Kidney capillary endothelial cell (primary cell): ENCODE measurements around the gene COMP.
"Not testable (repeated sequence)": the region's sequence is repeated elsewhere in the genome, so short reads cannot be mapped to it uniquely, and the experiment has no call there.

ENCODE experiments used
- DNase-seq: peaks from one replicate; pipeline ENCODE4 v3.0.0-alpha.2; 2018; ENCODE audit warnings: low spot score

COMP gene

DNA sequence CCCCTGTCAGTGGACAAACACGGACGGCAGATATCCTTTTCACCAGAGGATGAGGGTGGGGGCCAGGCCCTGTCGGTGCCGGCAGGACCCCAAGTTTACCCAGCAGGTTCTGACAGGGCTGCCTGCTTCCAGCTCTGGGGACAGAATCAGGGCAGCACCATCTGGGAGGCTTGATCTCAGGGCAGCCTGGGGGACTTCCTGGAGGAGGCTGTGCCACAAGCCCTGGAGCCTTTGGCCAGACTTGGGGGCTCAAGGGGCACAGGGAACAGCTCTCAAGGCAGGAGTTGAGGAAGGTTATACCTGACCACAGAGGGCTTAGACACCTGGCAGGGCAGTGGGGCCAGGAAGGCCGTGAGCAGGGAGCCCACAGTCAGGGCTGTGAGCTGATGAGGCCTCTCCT lies 45.2 kb downstream of the COMP start:
- DNase-seq: no peak

DNA sequence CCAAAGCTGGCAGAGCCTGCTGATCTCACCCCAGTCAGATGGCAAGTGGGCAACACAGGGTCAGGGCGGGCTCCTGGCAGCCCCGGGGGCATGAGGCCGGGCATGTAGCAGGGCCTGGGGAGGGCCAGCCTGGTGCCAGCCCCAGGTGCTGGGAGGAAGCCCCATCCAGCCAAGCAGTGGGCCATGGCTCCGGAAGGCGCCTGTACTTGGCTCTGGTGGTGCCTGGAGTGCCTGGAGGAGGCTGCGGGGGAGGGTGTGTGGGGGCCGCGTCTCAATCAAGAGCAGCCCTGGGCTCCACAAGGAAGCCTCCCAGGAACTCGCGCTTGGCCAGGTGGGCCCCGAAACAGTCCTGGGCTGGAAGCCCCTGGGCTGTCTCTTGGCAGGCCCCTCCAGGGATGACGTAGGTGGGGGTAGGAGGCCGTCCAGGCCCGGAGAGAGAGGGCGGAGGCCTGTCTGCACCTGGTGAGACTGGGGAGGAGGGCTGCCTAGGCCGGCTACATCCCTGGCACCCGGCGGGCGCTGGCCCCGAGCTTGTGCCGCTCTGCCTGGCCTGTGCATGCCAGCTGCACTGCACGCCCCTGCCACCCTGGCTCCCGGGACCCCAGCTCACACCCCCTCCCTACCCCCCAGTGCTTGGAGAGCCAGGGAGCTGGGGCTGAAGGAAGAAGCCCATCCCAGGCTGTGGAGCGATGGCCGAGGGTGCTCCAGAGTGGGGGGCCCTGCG lies 45.9 kb downstream of the COMP start:
- no peak for DNase-seq

DNA sequence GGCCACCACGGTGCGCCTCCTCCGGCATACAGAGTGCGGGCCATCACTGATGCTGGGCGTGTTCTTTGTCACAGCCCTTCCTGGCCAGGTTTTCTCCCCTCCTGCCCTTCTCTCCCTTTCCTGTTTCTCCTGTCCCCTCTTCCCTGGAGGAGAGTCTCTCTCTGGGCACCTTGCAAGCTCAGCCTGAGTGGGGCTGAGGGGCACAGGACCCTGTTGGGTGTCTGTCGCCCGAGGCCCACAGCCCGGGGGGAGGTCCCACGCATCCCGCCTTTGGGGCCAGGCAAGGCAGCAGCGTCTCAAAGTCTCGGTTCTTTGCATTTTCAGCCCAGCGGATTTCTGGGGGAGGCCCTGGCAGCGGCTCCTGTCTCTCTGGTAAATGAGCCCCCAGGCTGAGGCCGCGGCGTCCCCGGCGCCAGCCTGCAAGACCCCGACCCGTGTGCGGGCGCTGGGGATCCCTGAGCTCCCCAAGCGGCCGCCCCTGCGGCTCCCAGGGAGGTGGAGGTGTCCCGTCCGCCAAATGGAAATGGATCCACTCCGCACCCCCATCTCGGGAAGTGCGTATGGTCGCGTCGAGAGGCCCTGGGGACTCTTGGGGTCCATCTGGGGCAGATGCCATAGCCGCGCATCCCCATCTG lies 47.2 kb downstream of the COMP start:
- no peak for DNase-seq

DNA sequence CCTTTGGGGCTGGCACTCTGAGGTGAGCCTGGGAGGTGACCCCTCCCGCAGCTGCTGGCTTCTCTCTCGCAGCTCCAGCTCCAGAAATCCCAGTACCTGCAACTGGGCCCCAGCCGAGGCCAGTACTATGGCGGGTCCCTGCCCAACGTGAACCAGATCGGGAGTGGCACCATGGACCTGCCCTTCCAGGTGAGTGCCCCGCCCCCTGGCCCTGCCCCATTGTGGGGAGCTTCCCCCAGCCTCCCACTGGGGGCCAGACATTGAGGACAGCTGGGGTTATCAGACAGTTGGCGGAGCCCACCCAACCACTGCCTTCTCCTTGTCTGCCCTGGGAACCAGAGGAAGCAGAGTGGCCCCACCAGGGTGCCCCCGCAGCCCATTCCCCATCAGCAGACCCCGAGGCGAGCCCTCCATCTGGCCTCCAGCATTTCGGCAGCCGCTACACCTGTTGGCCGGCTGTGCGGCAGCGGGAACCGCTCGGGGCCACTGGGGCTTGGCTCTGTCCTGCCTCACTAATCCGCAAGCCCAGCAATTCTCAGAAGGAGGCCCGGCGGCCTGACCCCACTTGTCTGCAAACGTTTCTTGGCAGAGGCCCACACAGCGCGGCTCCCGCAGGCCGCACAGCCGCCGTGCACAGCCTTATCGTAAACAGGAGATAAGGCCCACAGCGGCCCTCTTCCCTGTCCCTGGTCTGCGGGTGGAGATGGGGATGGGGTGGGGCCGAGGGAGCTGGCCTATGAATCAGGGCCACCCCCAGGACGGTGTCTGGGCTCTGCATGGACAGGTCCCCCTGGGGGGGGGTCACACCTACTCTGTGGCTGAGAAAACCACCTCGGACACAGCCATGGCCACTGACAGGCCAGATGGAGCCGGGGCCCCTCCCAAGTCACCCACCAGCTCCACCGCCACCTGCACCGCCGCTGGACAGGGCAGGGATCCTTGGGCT lies 48.0 kb downstream of the COMP start:
- DNase-seq: no peak

DNA sequence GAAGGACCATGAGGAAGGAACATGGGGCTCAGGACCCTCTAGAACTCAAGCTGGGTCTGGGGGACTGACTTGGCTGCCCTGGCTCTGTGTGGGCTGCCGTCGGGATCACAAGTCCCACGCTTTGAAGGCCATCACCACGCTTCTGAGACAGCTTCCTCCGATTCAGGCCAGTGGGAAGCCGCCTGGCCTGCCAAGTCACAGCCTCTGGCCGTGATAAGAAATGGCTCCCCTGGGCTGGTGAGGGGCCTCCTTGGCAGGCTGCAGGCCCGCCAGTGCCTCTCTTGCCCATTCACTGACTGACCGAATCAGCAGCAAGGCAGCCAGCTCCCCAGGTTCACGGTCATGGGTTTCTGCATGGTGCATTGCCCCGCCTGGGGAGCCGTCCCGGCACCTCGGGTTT lies 48.8 kb downstream of the COMP start:
- DNase-seq: no peak

DNA sequence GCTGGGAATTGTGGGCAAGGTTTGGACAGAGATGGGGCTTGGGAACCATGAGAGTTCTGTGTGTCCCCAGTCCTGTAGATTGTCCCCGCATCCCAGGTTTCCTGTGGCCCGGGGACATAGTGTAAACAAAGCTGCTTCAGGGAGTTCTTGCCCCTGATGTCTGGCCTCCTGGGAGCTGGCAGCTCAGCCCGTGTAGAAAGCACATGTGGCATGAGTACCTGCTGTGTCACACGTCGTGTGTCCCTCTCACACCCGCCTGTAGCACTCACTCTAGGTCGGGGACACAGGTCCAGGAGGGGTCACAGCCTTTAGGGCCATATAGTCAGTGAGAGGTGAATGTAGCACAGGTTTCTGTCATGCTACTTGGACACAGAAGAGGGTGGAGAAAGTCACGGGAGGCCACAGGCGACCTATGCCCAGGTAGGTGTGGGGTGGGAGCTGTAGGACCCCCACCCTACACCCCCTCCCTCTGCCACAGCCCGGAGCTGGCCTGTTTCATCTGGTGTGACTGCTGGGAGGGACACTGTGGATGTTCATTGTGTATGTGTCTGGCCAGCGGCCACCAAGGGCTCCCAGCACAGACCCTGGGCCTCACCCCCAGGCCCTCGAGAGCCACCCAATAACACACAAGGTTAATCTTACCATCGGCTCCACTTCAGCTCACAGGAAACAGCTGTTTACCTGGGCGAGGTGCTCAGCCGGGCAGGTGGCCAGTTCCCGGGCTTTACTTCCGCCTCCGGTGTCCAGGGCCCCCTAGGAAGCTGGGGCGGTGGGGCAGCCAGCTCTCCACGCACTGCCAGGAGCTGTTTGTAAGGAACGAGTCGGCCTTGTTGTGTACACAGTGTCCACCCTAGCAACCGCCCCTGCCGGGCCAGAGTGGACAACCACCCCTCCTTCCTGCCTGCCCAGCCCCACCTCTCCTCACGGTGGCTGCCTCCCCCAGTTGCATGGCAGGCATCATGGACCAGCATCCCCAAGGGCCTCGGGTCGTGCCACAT lies 49.7 kb downstream of the COMP start:
- no peak for DNase-seq

DNA sequence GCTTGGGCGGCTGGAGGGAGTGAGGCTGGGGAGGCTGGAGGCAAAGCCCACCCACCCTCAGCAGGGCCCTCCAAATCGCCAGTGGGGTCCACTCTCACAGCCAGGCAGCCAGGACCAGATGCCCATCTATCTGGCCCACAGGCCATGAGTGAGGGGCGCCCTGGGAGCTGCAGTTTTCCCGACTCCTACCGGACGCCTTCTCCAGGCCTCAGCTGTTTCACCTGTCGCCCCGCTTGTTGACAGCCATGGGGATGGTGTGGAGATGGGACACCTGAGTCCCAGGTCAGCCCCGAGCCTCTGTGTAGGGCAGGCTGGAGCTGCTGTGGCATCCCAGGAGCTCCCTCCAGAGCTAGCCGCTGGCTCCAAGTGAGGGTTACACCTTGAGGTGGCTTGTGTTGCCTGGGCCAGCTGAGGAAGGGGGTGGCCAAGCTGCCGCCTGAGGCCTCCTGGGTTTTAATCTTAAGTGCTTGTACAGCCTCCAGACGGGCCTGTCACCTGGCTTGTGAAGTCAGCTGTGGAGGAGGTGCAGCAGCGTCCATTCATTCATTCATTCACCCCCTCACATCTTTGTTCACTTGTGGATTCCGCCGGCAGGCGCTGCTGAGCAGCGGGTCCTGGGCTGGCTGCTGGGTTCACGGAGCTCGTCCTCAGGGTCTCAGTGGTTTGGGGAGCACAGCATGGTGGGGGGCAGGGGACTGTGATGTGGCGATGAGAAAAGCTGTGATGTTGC lies 52.0 kb downstream of the COMP start:
- no peak for DNase-seq

DNA sequence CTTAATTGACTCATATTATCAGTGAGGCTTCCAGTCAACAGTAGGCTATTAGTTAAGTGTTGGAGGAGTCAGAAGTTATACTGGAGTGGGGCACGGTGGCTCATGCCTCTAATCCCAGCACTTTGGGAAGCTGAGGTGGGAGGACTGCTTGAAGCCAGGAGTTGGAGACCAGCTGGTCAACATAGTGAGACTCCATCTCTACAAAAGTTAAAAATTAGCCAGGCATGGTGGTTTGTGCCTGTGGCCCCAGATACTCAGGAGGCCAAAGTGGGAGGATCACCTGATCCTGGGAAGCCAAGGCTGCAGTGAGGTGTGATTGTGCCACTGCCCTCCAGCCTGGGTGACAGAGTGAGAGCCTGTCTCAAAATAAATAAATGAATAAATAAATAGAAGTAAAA lies 53.2 kb downstream of the COMP start:
- no peak for DNase-seq

DNA sequence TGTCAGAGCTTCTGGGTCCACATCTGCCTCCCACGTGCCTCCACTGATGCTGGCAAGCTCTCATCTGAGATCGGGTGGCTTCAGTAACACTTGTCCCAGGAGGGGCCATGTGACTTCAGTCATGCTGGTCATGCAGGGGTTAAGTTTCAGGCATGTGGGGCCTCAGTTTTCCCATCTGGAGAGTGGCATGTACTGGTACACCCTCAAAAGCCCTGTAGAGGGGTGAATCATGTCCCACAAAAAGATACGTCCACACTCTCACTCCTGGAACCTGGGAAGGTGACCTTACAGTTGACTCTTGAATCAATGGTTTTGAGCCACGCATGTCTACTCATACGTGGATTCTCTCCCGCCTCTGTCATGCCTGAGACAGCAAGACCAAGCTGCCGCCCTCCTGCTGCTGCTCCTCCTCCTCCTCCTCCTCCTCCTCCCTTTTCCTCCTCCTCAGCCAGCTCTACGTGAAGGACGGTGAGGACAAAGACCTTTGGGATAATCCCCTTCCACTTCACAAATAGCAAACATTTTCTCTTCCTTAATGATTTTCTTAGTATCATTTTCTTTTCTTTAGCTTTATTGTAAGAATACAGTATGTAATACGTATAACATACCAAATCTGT lies 53.7 kb downstream of the COMP start:
- DNase-seq: no peak

DNA sequence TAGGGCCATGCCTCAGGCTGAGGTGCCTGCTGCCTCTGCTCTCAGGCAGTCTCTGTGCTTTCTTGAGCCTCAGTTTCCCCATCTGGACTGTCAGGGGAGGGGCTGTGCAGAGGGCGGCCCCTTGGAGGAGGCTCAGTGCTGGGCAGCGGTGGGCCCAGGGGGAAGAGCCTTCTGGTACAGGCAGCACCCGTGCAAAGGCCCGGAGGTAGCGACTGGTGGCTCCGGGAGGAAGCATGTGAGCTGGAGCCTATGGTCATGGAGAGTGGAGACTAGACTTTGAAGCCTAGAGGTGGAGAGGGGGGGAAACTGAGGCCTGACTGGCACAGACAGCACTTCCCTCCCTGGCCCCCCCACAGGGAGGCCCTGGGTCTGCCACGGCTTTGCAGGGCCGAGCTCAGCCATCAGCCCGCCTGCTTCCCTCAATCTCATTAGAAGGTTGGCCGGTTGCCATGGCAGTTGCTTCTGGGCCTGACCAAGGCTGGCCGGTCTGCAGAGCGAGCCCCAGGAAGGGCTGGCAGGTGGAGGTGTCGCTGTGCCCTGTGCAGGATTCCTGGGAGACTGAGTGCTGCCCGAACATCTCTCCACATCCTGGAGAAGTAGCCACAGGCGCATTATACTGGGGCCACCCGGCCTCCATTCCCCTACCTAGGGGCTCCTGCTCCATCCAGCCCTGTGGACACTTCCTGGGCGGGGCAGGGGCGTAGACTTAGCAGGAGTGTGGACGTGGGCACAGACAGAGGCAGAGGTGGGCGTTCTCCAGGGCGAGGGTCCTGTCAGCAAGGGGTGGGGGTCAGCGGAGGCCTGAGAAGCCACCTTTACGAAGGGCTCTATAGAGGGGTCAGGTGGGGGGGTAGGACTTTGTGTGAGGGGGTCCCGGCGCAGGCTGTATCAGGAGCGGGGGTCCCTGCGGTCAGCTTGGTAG lies 54.4 kb downstream of the COMP start:
- no peak for DNase-seq

DNA sequence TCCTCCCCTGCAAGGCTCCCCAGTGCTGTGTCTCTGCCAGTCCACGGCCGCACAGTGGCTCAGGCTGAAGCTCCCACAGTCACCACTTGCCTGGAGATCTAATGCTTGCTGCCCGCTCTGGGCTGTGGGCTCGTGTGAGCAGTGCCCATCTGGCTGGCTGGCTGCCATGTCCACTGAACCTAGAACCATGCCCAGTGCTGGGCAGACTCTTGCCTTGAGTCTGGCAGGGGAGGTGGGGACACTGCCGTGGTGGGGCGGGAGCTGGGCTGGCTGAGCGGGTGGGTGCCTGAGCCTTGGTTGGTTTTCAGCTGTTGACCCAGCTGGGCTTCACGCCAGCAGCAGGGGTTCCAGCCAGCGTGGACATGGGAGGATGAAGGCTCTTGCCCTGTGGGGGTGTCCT lies 55.4 kb downstream of the COMP start:
- DNase-seq: no peak

DNA sequence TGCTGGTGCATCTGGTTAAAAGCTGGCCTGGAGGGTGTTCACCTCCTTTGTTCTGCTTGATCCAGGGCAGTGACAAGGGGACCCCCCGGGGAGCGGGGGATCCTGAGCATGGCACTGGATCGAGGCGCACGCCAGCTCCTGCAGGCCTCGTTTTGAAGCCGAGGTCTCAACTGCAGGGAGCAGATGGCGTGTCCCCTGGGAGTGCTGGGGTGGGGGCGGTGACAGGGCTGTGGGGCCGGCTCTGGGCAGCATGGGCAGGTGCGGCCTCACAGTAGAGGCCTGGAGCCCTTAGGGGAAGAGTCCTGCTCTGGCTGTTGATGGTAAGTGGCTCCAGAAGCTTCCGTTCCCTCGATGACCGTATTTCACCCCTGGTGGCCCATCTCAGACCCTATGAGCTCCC lies 55.8 kb downstream of the COMP start:
- no peak for DNase-seq

DNA sequence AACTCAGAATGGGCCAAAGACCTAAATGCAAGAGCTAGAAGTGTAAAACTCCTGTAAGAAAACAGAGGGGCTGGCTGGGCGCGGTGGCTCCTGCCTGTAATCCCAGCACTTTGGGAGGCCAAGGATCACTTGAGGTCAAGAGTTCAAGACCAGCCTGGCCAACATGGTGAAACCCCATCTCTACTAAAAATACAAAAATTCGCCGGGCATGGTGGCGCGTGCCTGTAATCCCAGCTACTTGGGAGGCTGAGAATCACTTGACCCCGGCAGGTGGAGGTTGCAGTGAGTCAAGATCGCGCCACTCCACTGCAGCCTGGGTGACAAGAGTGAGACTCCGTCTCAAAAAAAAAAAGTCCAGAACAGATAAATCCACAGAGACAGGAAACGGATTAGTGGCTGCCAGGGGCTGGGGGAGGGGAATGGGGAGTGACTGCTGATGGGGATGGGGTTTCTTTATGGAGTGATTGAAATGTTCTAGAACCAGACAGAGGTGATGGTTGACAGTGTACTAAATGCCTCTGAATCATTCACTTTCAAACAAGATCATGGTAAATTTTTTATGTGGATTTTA lies 57.3 kb downstream of the COMP start:
- not testable (repeated sequence) for DNase-seq

DNA sequence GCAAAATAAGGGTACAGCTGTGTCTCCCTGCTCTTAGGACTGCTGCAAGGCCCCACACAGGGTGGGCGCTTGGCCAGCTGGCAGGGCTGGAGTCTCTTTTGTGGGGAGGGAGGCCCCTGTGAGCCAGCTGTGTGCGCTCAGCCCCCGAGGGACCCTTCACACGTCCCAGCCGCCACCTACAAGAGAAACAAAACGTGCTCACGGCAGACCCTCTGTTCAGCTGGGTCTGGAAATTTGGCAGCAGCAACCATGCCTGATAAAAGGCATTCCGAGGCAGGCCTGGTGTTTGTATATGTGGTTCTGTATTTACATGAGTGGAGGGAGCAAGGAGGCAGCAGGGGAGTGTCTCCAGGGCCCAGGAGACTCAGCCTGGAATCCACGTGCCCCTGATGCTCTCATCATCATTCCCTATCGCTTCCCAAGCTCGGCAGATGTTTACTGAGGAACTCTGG lies 57.9 kb downstream of the COMP start:
- no peak for DNase-seq
